Activated CD8-positive, alpha-beta T cell treated with anti-CD3 and anti-CD28 coated beads for 36 hours (primary cell): ENCODE measurements around the gene CYFIP1. TPM values are rescaled to one million over a fixed set of nuclear protein-coding genes. Genes with fewer than 3 reads are reported as not detected.

Source experiments
- ATAC-seq: fragments of 200-7000 bp; cut with Tn5 transposase; one replicate; pipeline ENCODE4 v1.10.0; 2021; ENCODE audit warnings: mild to moderate bottlenecking, moderate library complexity
- CTCF ChIA-PET: fragments of 350-600 bp; sonication (Branson Sonifier 250); formaldehyde crosslinking; loops from one replicate; lab custom pipeline; 2021; ENCODE audit warnings: antibody characterized with exemption; lab: Charles Lee
- POLR2A ChIA-PET: fragments of 350-600 bp; sonication (Branson Sonifier 250); formaldehyde crosslinking; loops from one replicate; lab custom pipeline; 2021; ENCODE audit warnings: antibody characterized with exemption; lab: Charles Lee
- DNase-seq: peaks from one replicate; pipeline ENCODE4 v3.0.0-alpha.2; 2020
- H3K27ac Mint-ChIP-seq: one replicate; pipeline ENCODE4 v1.8.0; 2021; ENCODE audit warnings: mild to moderate bottlenecking, mixed read lengths
- H3K27me3 Mint-ChIP-seq: one replicate; pipeline ENCODE4 v1.8.0; 2021; ENCODE audit warnings: mixed read lengths
- H3K36me3 Mint-ChIP-seq: one replicate; pipeline ENCODE4 v1.8.0; 2021; ENCODE audit warnings: low read depth, mixed read lengths
- H3K4me1 Mint-ChIP-seq: one replicate; pipeline ENCODE4 v1.8.0; 2021; ENCODE audit warnings: low read depth, mixed read lengths
- H3K4me3 Mint-ChIP-seq: one replicate; pipeline ENCODE4 v1.8.0; 2021; ENCODE audit warnings: mild to moderate bottlenecking, moderate library complexity, mixed read lengths
- H3K9me3 Mint-ChIP-seq: one replicate; pipeline ENCODE4 v1.8.0; 2021; ENCODE audit warnings: mixed read lengths
- CTCF ChIP-seq: fragments of 200-600 bp; IDR thresholded peaks from one replicate; pipeline ENCODE4 v1.8.0; 2022; ENCODE audit warnings: antibody characterized with exemption, mild to moderate bottlenecking
- intact Hi-C: fragments of 100-400 bp; cut with micrococcal nuclease; formaldehyde crosslinking; loops from one replicate; pipeline ENCODE4 v1.10.0; 2022
- total RNA-seq, 2 experiments: library from RNA; stranded (reverse); gene quantifications; one replicate each; pipeline ENCODE4 v1.2.3, GENCODE V29; 2021

CYFIP1 gene
- total RNA-seq, 2 experiments from 2014 or later: 10.4 to 11.6 TPM

DNA sequence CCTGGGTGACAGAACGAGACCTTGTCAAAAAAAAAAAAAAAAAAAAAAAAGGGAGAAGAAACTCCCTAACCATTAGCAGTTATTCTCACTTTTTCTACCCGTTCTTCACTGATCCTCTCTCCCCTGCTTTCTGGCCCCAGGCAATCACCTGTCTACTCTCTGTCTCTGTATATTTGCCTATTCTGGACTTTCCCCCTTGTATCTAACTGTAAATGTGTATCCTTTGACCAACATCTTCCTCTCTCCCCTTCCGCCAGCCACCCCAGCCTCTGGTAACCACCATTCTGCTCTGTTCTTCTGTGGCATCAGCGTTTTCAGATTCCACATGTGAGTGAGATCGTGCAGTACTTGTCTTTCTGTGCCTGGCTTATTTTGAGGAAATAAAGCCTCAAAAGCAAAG lies 6.9 kb downstream of the CYFIP1 start:
- DNase-seq (no peak), ATAC-seq (no peak)
- no peak overlapping the region for H3K27ac Mint-ChIP-seq
- peaks cover 2% of the 10 kb centered on the region for H3K4me1 Mint-ChIP-seq
- H3K36me3 Mint-ChIP-seq: no peaks in the 10 kb centered on the region
- intact Hi-C loops: loop anchor here (10.0 kb wide), 1 partner anchor 62 kb away; the partner anchor contains the start of gene TUBGCP5
- peaks cover 2% of the 10 kb centered on the region for H3K27me3 Mint-ChIP-seq
- no peak overlapping the region for H3K4me3 Mint-ChIP-seq
- CTCF ChIA-PET: no interaction called here
- no peaks in the 10 kb centered on the region for H3K9me3 Mint-ChIP-seq
- POLR2A ChIA-PET: no interaction called here
- TF ChIP-seq CTCF: no peak

GRCh38 chr15:22969489-22969888 lies 10.7 kb downstream of the CYFIP1 start:
- H3K9me3 Mint-ChIP-seq: no peaks in the 10 kb centered on the region
- intact Hi-C loops: no loop called here
- ChIA-PET CTCF (no interaction called here), POLR2A (no interaction called here)
- no peaks in the 10 kb centered on the region for H3K36me3 Mint-ChIP-seq
- no peak for TF ChIP-seq CTCF
- H3K4me1 Mint-ChIP-seq: peaks cover 2% of the 10 kb centered on the region
- no peak overlapping the region for H3K4me3 Mint-ChIP-seq
- ATAC-seq (no peak), DNase-seq (no peak)
- H3K27me3 Mint-ChIP-seq: no peaks in the 10 kb centered on the region
- H3K27ac Mint-ChIP-seq: no peak overlapping the region

GRCh38 chr15:22968366-22968765 lies 11.8 kb downstream of the CYFIP1 start:
- no peaks in the 10 kb centered on the region for H3K9me3 Mint-ChIP-seq
- ChIA-PET CTCF (no interaction called here), POLR2A (no interaction called here)
- no peaks in the 10 kb centered on the region for H3K36me3 Mint-ChIP-seq
- no peak for DNase-seq
- intact Hi-C loops: no loop called here
- H3K4me3 Mint-ChIP-seq: no peak overlapping the region
- H3K27ac Mint-ChIP-seq: no peak overlapping the region
- TF ChIP-seq CTCF: no peak
- H3K4me1 Mint-ChIP-seq: peaks cover under 1% of the 10 kb centered on the region
- H3K27me3 Mint-ChIP-seq: no peaks in the 10 kb centered on the region
- ATAC-seq: no peak

- CTCF ChIA-PET: no interaction called here
These were observed 12.9 kb downstream of the CYFIP1 start for GRCh38 chr15:22967084-22967770.

More at GRCh38 chr15:22967084-22967770, 12.9 kb downstream of the CYFIP1 start:
- DNase-seq (no peak), ATAC-seq (no peak)
- TF ChIP-seq CTCF: no peak
- H3K27ac Mint-ChIP-seq: no peak overlapping the region
- no peaks in the 10 kb centered on the region for H3K9me3 Mint-ChIP-seq
- H3K4me3 Mint-ChIP-seq: no peak overlapping the region
- H3K27me3 Mint-ChIP-seq: no peaks in the 10 kb centered on the region
- H3K4me1 Mint-ChIP-seq: no peaks in the 10 kb centered on the region
- intact Hi-C loops: no loop called here
- H3K36me3 Mint-ChIP-seq: no peaks in the 10 kb centered on the region
- POLR2A ChIA-PET: no interaction called here
